Parathyroid adenoma (tissue), 2 donors: Measurements from ENCODE around the gene RBM27.
"Not testable (repeated sequence)": the region's sequence is repeated elsewhere in the genome, so short reads cannot be mapped to it uniquely, and the experiment has no call there.

ENCODE experiments used
- H2AFZ ChIP-seq: fragments of 300-600 bp; sonication (generic); one replicate; pipeline ENCODE4 v1.7.0; 2017; ENCODE audit warnings: antibody characterized with exemption, mild to moderate bottlenecking
- H3K27ac ChIP-seq: fragments of 300-600 bp; sonication (generic); one replicate; pipeline ENCODE4 v1.7.0; 2017
- H3K27me3 ChIP-seq: fragments of 300-600 bp; sonication (generic); one replicate; pipeline ENCODE4 v1.7.0; 2017; ENCODE audit warnings: low read length; ENCODE audit not compliant: control insufficient read depth, insufficient read depth
- H3K36me3 ChIP-seq: fragments of 300-600 bp; sonication (generic); one replicate; pipeline ENCODE4 v1.7.0; 2017; ENCODE audit warnings: low read length; ENCODE audit not compliant: control insufficient read depth, insufficient read depth
- H3K4me1 ChIP-seq: fragments of 300-600 bp; sonication (generic); one replicate; pipeline ENCODE4 v1.7.0; 2017; ENCODE audit warnings: control low read depth
- H3K4me2 ChIP-seq: fragments of 300-600 bp; sonication (generic); one replicate; pipeline ENCODE4 v1.7.0; 2017; ENCODE audit warnings: low read length
- H3K4me3 ChIP-seq: fragments of 300-600 bp; sonication (generic); one replicate; pipeline ENCODE4 v1.7.0; 2017; ENCODE audit warnings: low read depth, low read length
- H3K79me2 ChIP-seq: fragments of 300-600 bp; sonication (generic); one replicate; pipeline ENCODE4 v1.7.0; 2017; ENCODE audit warnings: control low read depth
- H3K9ac ChIP-seq: fragments of 300-600 bp; sonication (generic); one replicate; pipeline ENCODE4 v1.7.0; 2017; ENCODE audit warnings: mild to moderate bottlenecking
- H3K9me3 ChIP-seq: fragments of 300-600 bp; sonication (generic); one replicate; pipeline ENCODE4 v1.7.0; 2017; ENCODE audit warnings: low read length; ENCODE audit not compliant: control insufficient read depth
- CTCF ChIP-seq: fragments of 300-600 bp; sonication (generic); IDR thresholded peaks from one replicate; pipeline ENCODE4 v1.7.0; 2017; ENCODE audit warnings: antibody characterized with exemption, mild to moderate bottlenecking
- donor health status: primary hyperparathyroidism.

Gene RBM27

GRCh38 chr5:146185161-146185560 lies 18.2 kb upstream of the RBM27 start:
- no peaks in the 10 kb centered on the region for H3K27me3 ChIP-seq
- no peak overlapping the region for H3K4me2 ChIP-seq
- H3K36me3 ChIP-seq = no peaks in the 10 kb centered on the region
- H3K79me2 ChIP-seq = peaks cover 4% of the 10 kb centered on the region
- H3K9ac ChIP-seq = no peak overlapping the region
- H2AFZ ChIP-seq = no peak overlapping the region
- no peak overlapping the region for H3K4me3 ChIP-seq
- no peak for TF ChIP-seq CTCF
- no peak overlapping the region for H3K27ac ChIP-seq
- no peaks in the 10 kb centered on the region for H3K9me3 ChIP-seq
- no peaks in the 10 kb centered on the region for H3K4me1 ChIP-seq

- Histone ChIP-seq H3K9me3 (no peaks in the 10 kb centered on the region), H3K4me1 (no peaks in the 10 kb centered on the region), H2AFZ (no peak overlapping the region), H3K79me2 (no peaks in the 10 kb centered on the region), H3K27me3 (no peaks in the 10 kb centered on the region), H3K4me3 (no peak overlapping the region), H3K27ac (no peak overlapping the region), H3K9ac (no peak overlapping the region), H3K4me2 (no peak overlapping the region), H3K36me3 (no peaks in the 10 kb centered on the region)
- no peak for TF ChIP-seq CTCF
These were observed 15.0 kb upstream of the RBM27 start for GRCh38 chr5:146188358-146188757.

GRCh38 chr5:146192571-146193043 lies 10.8 kb upstream of the RBM27 start:
- H3K79me2 ChIP-seq = no peaks in the 10 kb centered on the region
- TF ChIP-seq CTCF = no peak
- H3K4me2 ChIP-seq = no peak overlapping the region
- H3K4me1 ChIP-seq = no peaks in the 10 kb centered on the region
- no peak overlapping the region for H3K27ac ChIP-seq
- H3K4me3 ChIP-seq = no peak overlapping the region
- H2AFZ ChIP-seq = no peak overlapping the region
- H3K9me3 ChIP-seq = no peaks in the 10 kb centered on the region
- no peaks in the 10 kb centered on the region for H3K27me3 ChIP-seq
- no peak overlapping the region for H3K9ac ChIP-seq
- no peaks in the 10 kb centered on the region for H3K36me3 ChIP-seq

- no peak overlapping the region for H2AFZ ChIP-seq
- H3K4me3 ChIP-seq = no peak overlapping the region
- H3K27ac ChIP-seq = no peak overlapping the region
- no peaks in the 10 kb centered on the region for H3K36me3 ChIP-seq
- no peaks in the 10 kb centered on the region for H3K4me1 ChIP-seq
- no peak overlapping the region for H3K9ac ChIP-seq
- no peaks in the 10 kb centered on the region for H3K9me3 ChIP-seq
- no peak for TF ChIP-seq CTCF
- H3K27me3 ChIP-seq = no peaks in the 10 kb centered on the region
- no peaks in the 10 kb centered on the region for H3K79me2 ChIP-seq
- no peak overlapping the region for H3K4me2 ChIP-seq
These were observed 10.1 kb upstream of the RBM27 start for GRCh38 chr5:146193285-146193684.

- H3K9ac ChIP-seq, H2AFZ ChIP-seq, H3K4me1 ChIP-seq, H3K36me3 ChIP-seq, H3K27ac ChIP-seq, H3K4me3 ChIP-seq, H3K79me2 ChIP-seq, H3K9me3 ChIP-seq, H3K4me2 ChIP-seq, H3K27me3 ChIP-seq: not testable (repeated sequence)
These were observed 8.4 kb upstream of the RBM27 start for GRCh38 chr5:146194997-146195396.
